ENCODE data around the gene FADS2.

DNA sequence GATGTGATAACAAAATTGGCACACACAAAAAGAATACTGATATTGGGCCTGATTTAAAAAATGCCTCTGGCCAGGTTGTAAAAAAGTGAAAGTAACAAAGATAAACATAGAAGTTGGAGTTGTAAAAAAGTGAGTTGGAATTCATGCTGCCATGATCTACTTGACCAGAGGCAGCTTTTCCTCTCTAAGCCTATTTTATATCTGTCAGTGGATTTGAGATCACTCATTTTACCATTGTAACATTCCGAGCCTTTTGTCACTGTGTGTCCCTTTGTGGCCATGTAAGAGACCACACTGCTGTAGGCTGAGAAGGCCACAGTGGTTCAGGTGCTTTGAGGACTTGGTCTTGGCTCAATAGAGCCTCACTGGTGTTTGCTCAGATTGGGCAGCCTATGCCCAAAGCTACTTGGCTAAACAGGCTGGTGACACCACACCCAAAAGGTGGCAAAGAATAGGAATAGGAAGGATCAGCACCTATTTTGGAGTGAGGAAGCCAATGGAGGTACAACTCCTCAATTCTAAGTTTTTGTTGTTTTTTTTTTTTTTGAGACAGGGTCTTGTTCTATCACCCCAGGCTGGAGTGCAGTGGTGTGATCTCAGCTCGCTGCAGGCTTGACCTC, 28.3 kb upstream of the FADS2 start:
- TF ChIP-seq CTCF (conservative IDR thresholded peaks at IDR 0.05; ENCODE audit: low read depth, low read length) (no peak), EZH2 (IDR thresholded peaks at IDR 0.05; ENCODE audit: borderline replicate concordance, low read depth, low read length, poor library complexity, severe bottlenecking) (no peak)

Measured in A673 (cell line).